NCI-H1105 treated with DMSO at 0.1 percent for 48 hours (cell line): ENCODE measurements around the gene AHCTF1.
A peak's percentile ranks its signal among the peaks of the same experiment; 100 is the strongest.

Experiments
- DNase-seq: peaks from one replicate; lab custom pipeline; 2025; lab: John Stamatoyannopoulos, UW

Gene AHCTF1

DNA sequence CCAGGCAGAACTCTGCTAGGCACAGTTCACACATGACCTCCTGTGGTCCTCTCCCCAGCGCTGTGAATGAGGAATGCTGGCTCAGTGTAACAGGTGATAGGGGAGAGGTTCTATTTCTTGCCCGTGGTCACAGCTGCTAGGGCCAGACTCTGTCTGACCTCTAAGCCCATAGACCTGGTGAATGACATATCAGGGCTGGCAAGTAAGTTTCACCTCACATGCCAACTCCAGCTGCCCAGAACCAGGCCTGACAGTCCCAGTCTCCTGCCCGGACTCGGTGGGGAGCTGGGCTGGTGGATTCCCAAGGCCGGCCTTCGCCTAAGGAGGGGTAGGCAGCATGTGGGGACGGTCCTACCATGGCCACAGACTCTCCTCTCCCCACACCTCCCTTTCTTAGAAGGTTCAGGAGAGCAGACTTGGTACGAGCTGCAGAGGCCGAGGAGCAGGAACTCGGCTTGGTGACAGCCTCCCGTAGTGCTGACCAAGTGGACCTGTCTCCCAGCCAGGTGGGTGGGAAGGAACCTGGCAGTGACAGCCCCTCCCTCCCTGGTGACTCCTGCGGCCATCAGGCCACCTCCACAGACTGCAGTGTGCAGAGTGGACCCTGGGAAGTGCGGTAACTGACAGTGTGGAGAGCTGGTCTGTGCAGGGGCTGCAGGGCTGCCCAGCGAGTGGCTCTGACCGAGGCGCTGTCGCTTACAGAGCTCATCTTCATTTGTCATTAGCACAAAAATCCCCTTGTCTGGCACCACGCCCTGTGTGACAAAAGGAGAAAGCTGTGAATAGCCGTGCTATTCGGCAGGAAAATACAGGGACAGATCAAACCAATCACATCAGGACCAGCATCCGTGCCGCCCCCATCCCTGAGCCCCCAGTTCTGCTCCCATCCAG lies 132.9 kb downstream of the AHCTF1 start:
- no peak for DNase-seq

DNA sequence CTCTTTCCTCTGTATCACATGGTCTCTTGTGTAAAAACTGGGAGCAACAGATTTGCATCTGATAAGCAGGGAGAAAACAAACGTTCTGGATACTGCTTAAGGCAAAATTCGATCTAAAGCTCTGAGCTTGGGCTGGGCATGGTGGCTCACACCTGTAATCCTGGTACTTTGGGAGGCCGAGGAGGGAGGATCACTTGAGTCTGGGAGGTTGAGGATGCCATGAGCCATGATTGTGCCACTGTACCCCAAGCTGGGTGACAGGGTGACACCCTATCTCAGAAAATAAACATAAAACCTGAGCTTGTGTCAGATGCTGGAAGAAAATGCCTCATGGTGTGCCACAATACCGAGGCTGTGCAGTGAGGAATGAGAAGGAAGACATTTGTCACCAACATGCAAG lies 133.6 kb downstream of the AHCTF1 start:
- DNase-seq = no peak

DNA sequence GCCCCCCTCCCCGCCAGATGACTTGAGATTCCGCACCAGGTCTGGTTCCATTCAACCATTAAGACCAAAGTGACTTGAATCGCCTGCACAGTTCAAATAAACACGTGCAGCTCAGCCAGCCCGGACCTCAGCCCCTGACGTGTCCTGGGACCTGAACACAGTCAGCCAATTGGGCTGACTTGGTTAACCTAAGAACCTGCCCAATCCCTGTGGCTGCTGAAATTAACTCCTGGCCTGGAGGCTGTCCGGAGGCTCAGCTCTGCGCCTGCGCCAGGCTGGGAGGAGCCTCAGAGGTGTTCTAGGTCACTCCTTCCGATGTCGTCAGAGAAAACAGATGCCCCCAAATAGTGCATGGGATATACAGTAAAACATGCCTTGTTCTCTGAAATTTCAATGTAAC lies 134.2 kb downstream of the AHCTF1 start:
- no peak for DNase-seq

DNA sequence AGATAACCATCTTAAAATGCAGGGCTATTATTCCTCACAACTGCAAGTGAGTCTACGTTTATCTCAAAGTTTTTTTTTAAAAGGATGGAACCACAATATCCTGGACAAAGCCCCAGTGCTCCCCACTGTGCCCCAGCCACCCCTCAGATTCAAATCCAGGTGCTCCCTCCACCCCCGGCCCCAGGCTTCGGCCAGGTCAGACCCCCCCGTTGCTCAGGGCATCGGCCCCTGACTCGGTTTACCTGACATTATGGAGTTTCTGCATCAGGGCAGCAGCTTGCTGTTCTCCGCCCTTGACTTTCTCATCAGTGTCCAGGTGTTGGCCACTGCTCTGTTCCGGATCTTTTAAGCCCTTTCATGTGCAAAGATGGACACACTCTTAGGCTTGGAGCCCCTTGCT lies 134.6 kb downstream of the AHCTF1 start:
- DNase-seq = no peak

DNA sequence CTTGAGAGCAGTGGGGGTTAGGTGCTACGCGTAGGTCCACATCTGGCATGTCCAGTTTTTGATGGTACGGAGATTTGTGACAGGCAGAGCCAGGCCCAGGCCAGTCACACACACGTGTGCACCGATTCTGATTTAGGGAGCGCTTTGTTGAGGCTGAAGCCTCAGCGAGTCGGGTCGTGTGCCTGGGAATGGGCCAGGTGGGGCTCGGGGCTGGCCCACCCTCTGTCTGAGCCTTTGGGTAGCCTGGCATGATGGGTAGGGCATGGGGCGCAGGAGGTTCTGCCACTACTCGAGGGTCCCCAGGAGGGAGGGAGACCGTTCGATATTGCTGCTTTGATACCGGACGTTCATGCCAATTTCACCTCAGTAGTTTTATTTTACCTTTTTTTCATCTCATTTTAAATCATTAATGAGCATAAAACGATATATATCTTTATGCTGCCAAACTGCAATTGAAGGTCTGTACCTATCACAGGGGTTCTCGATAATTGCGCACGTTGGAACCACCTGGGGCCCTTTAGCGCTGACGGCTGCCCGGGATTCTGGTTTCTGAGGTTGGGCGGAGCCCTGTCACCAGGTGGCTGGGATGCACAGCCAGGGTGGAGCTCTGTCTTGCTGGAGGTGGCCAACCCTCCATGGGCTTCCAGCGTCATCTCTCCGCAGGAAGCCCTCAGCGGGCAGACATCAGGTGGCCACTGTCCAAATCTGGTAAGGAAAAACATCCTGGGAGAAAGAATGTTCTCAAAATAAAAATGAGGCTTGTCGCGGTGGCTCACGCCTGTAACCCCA lies 135.6 kb downstream of the AHCTF1 start:
- DNase-seq = no peak

DNA sequence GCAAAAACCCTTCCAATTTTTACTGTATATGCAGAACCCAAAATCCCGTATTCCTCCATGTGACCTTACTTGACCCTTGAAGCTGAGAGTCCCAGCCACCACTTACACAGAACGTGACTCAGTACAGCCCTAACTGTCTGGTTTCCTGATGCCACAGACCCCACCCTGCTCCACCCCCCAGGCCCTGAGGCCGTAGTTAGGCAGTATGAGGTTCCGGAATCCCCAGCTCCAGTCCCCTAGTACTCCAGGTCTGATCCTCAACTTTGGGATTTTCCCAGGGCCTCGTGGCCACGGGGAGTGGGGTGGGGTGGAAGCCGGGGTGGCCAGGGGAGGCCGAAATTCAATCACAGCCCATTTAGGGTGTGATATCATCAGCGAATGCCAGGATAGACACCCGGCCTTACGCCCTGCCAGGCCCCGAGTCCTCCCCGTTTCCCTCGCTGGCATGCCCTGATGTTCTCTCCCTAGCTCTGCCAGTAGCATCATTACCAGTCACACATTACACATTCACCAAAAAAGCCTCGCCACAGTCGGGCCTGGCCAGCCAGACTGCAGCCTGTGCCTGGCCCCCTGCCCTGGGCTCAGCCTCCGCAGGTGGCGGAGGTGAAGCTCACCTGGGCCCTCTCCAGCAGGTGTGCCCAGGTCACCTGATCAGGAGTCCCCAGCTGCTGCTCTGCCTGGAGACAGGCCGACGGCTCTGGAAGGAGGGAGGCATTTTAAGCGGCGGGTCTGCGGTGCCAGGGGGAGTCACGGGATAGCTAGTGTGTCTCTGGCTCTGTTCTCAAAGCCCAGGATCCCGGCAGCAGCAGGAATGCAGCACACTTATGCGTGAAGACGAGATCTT lies 136.7 kb downstream of the AHCTF1 start:
- DNase-seq = peak; percentile 75

DNA sequence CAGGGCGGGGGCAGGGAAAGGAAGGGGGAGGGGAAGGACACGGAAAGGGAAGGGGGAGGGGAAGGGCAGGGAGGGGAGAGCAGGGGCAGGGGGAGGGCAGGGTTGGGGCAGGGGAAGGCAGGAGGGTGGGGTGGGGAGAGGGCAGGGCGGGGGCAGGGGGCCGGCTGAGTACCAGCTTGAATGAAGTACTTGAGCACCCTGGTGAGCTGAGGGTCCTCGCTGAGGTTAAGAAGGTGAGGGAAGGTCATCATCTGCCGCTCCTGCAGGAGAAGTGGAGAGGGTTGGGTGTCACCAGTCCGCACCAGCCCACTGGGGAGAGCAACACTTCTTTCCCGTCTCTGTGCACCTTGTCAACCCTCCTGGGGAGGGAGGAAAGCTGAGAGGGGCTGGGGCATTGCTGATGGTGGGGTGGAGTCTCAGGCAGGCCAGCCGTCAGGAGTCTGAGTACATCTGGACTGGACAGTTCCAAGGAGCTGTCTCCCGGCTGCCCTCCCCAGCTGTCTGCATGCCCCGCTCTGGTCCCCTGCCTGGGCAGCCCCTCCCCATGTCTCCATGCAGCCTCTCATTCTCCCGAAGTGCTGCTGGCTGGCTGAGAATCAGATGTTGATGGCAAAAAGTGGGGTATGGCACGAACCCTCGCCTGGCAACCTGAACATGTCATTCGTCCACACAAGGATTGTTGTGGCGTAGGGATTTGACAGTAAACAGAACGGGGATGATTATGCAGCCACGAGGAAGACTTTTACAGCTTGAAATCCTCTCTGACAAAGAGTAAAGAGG lies 137.5 kb downstream of the AHCTF1 start:
- DNase-seq = no peak

DNA sequence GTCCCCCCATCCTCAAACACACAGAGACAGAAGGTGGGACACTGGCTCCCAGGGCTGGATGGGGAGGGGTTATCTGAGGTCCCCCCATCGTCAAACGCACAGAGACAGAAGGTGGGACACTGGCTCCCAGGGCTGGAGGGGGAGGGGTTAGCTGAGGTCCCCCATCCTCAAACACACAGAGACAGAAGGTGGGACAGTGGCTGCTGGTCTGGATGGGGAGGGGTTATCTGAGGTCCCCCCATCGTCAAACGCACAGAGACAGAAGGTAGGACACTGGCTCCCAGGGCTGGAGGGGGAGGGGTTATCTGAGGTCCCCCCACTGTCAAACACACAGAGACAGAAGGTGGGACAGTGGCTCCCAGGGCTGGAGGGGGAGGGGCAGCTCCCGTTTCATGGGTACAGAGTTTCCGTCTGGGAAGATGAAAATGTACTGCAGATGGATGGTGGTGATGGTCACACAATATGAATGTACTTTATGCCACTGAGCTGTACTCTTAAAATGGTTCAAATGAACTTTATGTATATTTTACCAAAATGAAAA lies 138.3 kb downstream of the AHCTF1 start:
- DNase-seq = no peak

DNA sequence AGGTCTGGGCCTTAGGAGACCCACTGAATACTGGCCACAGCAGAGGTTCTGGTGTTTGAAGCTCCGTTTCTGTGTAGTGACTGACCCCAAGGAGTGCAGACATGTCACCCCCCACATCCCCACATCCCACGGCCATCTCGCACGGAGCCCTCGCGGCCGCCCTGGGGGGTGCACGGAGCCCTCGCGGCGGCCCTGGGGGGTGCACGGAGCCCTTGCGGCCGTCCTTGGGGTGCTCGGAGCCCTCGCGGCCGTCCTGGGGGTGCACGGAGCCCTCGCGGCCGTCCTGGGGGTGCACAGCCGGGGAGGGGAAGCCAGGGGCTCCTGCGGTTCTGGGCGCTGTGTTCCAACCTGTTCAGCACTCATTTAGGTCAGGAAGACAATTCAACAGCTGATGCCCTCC lies 139.1 kb downstream of the AHCTF1 start:
- no peak for DNase-seq

DNA sequence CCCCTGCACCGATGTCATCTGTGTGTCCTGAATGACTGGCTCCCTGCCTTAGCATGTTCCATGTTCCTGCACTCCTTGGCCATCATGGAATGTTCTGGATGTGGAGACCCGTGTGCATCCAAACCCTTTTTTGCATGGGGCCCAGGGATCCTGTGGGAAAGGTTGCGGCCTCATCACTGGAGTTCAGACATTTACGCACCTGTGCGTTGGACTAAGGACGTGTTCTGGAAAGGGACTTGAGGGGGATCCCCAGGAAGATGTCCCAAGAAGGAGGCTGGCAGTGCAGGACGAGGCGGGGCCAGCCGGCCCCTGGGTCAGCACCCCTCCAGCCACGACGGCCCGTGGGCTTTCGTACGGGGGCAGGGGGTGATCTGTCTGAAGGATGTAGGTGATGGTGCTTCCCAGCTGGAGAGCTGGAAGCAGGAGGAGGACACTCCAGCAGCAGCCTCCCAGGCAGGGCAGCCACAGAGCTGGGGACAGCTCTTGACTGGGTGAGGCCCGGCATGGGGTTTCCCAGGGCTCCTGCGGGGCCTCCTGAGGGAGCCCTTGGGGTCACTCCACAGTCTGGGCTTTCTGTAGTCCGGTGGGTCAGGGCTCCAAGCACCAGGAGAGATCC lies 140.3 kb downstream of the AHCTF1 start:
- DNase-seq = no peak

DNA sequence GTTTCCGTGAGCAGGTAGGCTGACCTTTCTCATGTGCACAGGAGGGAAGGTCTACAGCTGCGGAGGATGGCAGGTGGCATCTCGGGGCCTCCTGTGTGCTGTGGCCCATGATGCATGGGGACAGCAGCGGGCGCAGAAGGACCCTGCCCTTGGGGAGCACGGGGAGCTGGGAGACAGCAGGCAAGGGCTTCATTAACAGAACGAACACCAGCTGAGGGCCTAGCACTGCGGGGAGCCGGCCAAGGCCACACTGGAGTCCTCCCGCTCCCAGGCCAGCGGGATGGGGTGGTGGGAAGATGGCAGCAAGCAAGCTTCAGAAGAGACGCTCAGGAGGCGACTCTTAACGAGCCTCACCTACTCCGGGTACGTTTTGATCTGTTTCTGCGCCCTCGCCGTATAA lies 140.9 kb downstream of the AHCTF1 start:
- DNase-seq = no peak

DNA sequence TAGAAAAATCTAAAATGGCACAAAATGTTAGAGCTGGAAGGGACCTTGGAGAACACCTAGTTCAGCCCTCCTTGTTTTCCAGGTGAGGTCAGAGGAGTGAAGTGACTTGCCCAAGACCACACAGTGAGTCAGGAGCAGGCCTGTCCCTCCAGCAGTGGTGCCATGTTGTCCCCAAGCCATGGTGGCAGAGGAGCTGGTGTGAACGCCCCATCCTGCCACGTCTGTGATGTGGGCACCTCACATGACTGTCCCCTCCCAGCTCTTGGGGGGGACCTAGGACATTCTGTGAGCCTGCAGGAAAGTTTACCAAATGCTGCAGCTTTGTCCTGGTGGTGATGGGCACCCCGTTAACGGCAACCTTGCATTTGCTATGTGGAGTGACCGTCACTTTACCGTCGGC lies 141.4 kb downstream of the AHCTF1 start:
- no peak for DNase-seq

DNA sequence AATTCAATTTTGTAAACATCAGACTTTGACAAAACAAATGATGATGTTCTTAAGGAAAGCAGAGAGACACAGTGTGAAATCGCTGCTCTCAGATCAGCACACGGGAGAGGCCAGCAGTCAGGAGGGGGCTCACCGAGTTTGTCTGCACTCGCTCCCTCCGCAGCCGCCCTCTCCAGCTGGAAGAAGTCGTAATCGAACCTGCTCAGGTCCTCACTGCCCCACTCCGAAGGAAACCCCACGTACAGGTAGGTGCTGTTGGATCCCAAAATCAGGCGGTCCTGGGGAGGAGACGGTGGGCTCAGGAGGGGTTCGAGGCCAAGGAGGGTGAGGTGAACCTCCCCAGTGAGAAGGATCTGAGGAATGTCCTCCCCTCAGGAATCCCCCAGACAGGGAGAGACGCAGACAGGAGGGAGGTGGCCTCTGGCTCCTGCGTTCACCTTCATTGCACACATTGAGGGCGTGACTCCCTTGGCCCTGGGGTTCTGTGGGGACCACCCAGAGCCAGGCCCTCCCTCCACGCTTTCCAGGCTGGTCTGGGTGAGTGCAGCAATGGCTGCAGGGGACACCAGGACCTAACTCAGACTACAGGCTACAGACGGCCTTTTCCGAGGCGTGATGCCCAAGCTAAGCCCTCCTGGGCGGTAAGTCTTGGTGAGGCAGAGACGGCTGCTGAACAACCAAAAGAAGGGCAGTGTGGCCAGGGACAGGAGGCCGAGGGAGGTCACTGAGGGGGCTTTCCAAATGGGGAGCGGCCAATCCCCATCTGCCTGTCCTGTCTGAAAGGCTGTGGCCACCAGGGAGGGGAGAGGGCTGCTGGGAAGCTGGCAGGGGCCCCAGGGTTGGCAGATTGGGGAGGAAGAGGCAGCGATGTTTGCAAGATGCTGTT lies 142.1 kb downstream of the AHCTF1 start:
- no peak for DNase-seq
